ENCODE measurements around the gene PLEKHG2.
A peak's percentile ranks its signal among the peaks of the same experiment; 100 is the strongest.

The PLEKHG2 gene

DNA sequence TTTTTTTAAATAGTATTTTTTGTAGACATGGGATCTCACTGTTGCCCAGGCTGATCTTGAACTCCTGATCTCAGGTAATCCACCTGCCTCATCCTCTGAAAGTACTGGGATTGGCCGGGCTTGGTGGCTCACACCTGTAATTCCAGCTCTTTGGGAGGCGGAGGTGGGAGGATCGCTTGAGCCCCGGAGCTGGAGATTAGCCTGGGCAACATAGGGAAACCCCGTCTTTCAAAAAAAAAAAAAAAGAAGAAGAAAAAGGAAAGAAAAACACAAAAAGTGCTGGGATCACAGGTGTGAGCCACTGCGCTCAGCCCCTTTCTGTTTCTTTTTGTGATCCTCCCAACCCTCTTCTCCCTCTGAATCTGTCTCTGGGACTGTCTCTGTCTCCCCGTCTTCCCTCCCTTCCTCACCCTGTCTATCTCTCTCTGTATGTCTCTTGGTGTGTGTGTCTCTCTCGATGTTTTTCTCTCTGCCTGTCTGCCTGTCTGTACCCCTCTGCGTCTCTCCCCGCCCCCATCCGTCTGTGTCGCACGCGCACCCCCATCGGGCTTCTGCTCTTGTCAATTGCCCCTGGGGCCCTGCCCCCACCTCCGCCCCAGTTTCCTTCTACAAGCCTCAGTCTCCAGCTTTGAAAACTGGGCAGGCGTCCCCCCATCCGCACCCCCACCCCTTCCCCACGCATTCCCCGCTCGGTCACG lies 6.4 kb upstream of the PLEKHG2 start:
- no peak for DNase-seq (ENCODE audit: low read depth)

DNA sequence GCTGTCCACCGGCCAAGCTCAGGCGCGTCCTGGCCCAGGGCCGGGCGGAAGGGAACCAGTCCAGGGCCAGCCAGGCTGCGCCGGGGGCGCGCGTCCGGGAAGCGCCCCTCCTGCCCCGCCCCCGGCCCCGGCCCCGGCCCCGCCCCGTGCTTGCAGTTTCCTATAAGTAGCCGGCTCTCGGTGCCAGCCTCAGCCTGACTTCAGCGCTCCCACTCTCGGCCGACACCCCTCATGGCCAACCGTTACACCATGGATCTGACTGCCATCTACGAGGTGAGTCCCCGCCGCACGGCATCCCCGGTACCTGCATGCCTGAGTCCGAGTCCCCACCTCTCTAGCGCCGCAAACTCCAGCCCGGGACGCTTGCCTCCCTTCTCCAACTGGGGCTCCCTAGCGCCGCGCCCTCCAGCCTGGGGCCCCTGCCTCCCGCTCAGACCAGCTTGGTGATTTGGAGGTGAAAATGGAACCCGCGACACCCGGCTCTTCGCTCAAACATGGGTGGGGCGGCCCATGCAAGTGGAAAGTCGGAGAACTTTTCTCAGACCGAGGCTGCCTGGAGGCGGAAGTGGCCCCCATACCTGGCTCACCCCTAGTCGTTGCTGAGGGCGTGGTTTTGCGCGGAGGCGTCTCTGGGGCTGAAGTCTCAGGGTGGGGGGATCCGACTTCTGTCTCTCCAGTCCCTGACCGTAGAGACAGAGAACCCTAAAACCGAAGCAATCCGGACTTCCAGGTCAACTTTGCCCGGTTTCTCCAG lies 5.6 kb upstream of the PLEKHG2 start, which contains the start of gene ZFP36:
TSS of gene ZFP36 (plus strand) at position 192 of the 754 bp plus-strand sequence. CDS start at position 250, 58 bp downstream.
- peak; percentile 74 for DNase-seq (ENCODE audit: low read depth)

DNA sequence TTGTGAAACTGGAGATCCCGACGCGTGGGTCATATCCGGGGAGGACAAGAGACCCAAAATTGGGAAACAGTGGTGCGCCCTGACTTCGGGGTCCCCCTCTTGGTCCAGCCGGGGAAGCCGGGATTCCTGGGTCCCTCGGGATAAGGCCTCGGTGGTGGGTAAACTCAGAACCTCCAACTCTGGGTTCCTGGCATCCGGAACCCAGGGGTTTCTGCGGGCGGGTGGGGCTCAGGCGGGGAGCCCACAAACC lies 5.1 kb upstream of the PLEKHG2 start:
- DNase-seq (ENCODE audit: low read depth): no peak

DNA sequence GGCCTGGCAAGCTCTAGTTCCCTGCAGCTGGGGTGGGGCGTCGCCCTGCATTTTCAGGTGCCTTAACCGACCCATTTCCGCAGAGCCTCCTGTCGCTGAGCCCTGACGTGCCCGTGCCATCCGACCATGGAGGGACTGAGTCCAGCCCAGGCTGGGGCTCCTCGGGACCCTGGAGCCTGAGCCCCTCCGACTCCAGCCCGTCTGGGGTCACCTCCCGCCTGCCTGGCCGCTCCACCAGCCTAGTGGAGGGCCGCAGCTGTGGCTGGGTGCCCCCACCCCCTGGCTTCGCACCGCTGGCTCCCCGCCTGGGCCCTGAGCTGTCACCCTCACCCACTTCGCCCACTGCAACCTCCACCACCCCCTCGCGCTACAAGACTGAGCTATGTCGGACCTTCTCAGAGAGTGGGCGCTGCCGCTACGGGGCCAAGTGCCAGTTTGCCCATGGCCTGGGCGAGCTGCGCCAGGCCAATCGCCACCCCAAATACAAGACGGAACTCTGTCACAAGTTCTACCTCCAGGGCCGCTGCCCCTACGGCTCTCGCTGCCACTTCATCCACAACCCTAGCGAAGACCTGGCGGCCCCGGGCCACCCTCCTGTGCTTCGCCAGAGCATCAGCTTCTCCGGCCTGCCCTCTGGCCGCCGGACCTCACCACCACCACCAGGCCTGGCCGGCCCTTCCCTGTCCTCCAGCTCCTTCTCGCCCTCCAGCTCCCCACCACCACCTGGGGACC lies 4.6 kb upstream of the PLEKHG2 start:
- DNase-seq (ENCODE audit: low read depth): no peak

DNA sequence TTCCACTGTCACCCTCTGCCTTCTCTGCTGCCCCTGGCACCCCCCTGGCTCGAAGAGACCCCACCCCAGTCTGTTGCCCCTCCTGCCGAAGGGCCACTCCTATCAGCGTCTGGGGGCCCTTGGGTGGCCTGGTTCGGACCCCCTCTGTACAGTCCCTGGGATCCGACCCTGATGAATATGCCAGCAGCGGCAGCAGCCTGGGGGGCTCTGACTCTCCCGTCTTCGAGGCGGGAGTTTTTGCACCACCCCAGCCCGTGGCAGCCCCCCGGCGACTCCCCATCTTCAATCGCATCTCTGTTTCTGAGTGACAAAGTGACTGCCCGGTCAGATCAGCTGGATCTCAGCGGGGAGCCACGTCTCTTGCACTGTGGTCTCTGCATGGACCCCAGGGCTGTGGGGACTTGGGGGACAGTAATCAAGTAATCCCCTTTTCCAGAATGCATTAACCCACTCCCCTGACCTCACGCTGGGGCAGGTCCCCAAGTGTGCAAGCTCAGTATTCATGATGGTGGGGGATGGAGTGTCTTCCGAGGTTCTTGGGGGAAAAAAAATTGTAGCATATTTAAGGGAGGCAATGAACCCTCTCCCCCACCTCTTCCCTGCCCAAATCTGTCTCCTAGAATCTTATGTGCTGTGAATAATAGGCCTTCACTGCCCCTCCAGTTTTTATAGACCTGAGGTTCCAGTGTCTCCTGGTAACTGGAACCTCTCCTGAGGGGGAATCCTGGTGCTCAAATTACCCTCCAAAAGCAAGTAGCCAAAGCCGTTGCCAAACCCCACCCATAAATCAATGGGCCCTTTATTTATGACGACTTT lies 3.9 kb upstream of the PLEKHG2 start:
- DNase-seq (ENCODE audit: low read depth): no peak

DNA sequence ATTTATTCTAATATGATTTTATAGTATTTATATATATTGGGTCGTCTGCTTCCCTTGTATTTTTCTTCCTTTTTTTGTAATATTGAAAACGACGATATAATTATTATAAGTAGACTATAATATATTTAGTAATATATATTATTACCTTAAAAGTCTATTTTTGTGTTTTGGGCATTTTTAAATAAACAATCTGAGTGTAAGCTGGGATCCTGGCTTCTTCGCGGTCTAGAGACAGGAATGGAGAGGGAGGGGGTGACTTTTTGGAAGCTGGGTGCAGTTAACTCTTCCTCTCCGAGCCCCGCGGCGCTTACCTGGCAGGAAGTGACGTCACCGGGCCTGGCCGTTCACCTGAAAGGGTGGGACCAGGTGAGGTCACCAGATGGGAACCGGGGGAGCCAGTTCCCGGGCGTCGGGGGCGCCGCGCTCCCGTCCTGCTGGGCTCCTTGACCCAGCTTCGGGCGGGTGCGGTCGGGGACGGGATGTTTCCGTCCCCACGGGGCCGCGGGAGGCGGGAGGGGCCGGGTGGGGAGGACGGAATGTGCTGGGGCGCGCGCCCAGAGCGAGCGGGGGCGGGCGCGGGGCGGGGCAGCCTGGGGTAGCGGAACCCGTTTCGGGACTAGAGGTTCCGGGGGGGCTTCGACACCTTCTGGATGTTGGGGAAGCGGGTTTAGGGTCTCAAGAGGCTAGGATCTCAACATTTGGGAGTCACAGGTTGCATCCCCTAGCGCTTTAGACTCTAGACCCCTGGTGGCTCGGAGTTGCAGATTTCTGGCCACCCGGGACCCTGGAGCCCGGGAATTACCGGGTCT lies 3.1 kb upstream of the PLEKHG2 start:
- DNase-seq (ENCODE audit: low read depth): no peak

DNA sequence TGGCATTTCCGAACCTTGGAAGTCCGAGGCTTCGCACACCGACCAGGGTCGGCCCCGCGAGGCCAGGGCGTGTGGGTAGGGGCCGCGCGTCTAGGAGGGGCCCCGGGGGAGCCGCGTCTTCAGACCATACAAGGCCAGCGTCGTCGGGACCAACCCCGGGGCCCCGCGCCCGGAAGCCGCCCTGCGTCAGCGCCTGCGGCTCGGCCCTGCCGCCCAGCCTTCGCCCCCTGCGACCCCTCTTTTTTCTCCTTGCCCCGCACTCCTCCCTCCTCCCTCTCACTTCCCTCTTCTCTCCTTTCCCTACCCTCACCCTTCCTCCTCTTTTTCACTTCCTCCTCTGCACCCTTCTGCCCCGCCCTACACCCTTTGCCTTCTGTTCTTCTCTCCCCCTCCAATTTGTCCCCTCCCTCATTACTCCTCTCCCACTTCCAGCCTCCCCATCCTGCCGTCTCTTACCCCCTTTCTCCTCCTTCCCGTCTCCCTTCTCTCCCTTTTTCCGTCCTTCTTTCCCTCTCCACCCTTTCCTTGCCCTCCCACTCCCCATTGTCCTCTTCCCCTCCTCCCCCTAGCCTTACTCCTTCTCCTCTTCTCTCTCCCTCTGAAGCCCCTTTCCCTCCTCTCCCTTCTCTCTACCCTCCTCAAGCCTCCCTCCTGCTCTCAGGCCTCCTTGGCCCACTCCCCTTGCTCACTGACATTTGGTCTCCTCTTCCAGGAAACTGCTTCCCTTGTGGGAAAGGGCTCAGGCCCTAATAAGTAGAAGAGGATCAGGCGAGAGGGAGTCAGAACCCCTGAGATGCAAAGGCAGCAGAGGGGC lies 2.2 kb upstream of the PLEKHG2 start:
- DNase-seq (ENCODE audit: low read depth): peak; percentile 71

DNA sequence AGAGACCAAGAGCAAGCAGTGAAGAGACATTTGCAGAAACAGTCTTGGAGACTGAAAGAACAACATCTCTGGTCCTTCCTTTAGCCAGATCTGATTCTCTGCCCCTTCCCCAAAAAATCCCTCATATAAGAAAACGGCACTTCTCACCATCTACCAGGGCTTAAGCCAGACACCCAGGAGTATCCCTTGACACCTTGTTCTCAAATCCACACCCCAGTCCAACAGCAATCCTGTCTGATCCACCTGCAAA lies 1.7 kb upstream of the PLEKHG2 start:
- no peak for DNase-seq (ENCODE audit: low read depth)

DNA sequence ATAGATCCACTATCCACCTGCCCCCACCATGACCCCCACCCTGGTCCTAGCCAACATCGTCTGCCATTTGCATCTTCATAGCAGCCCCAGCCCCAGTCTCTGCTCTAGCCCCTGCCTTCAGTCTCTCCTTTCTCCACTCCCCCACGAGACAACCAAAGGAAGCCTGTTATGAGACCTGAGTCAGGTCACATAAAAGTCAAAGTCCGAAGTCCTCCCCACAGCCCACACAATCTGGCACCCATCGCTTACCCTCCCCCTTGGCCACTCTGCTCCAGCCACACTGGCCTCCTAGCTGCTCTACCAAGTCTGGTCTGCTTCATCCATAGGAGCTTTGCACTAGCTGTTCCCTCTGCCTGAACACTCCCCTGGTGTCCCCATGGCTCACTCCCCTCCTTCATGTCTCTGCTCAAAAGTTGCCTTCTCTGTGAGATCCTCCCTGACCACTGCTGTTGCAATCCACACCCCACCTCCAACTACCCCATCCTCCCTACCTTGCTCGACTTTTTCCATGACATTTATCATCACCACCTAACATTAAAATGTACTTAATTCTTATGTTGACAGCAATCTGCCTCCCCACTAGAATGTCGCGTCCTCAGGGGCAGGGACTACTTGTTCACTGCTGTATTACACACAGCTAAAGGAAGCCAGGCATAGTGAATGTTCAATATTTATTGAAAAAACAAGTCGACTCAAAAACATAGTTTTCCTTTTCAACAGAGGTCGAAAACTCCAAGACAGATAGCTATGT lies 1.2 kb upstream of the PLEKHG2 start:
- peak; percentile 61 for DNase-seq (ENCODE audit: low read depth)

DNA sequence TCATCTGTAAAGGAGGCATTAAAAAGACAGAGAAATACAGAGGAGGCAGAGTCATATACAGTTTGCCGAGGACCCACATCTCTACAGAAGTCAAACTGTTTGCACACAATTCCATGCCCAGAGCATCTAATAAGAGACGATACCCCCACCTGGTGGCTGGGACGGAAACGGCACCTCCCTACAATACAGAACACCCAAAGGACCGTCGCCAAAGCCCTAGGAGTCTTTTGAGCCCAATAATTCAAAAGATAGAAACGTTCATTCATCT lies 703 bp upstream of the PLEKHG2 start:
- DNase-seq (ENCODE audit: low read depth): peak; percentile 90

DNA sequence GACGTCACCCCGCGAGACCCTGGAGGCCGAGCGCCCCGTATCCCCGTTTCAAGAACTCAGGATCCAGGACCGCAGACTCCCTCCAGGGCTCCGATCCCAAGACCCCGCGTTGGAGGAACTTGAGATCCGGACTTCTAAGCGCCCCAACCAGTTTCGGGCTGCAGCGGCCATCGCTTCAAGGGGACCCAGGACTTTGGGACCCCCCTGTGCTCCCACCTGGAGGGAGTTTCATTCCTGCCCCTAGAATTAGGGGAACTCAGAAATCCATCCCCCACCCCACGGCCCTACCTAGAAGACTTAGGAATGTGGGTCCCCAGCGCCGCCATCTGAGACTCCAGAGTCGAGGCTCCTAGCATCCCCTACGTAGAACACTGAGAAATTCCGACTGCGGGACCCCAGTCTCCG lies 400 bp downstream of the PLEKHG2 start:
- no peak for DNase-seq (ENCODE audit: low read depth)

DNA sequence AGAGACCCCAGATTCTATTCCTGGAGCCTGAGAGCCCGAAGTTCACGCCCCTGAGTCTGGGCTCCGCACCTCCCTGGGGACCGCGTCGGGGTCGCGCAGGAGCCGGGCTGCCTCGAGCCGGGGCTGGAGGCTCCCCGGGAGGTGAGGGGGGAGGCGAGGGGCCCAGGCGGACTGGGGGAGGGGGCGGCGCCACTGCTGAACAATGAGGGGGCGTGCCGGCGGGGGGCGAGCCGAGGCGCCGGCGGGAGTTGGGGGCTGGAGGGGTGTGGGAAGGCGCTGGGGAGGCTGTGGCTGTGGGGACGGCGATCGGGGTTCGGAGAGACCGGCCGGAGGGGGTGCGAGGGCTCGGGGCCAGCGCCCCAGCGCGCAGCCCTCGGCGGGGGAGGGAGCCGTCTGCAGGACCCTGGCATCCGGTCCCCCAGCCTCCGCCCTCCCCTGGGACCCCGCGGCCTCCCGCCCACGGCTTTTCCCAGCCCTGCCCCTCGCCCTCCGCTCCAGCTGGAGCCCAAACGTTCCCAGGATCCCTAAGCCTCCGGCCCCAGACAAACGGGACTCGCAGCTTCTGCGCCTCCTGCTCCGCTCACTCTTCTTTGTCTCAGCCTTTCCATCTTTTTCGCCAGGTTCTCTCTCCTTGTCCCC lies 922 bp downstream of the PLEKHG2 start:
- no peak for DNase-seq (ENCODE audit: low read depth)

DNA sequence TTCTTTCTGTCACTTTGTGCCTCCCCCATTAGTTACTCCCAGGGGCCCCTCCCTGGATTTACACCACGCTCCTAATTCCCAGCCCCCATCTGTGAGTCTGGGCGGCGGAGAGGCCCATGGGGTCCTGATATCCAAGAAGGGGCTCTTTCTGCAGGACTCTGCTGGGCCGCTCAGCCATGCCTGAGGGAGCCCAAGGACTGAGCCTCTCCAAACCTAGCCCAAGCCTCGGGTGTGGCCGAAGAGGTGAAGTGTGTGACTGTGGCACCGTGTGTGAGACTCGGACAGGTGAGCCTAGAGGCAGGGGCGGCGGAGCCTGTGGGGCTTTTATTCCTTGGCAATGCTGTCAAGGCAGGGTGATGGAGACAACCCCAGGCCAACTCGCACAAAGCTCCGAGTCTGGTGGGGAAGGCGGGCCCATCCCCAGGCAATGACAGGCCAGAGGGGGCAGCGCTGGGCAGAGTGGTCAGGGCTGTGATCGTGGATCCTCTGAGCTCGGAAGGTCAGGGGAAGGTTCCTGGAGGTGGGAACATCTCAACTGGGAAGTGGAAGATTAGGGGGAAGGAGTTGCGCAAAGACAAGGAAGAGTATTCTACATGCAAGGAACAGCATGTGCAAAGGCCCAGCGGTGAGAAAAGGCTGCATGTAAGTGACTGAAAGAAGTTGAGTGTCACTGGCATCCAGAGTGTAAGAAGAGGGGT lies 1.6 kb downstream of the PLEKHG2 start:
- peak; percentile 49 for DNase-seq (ENCODE audit: low read depth)

DNA sequence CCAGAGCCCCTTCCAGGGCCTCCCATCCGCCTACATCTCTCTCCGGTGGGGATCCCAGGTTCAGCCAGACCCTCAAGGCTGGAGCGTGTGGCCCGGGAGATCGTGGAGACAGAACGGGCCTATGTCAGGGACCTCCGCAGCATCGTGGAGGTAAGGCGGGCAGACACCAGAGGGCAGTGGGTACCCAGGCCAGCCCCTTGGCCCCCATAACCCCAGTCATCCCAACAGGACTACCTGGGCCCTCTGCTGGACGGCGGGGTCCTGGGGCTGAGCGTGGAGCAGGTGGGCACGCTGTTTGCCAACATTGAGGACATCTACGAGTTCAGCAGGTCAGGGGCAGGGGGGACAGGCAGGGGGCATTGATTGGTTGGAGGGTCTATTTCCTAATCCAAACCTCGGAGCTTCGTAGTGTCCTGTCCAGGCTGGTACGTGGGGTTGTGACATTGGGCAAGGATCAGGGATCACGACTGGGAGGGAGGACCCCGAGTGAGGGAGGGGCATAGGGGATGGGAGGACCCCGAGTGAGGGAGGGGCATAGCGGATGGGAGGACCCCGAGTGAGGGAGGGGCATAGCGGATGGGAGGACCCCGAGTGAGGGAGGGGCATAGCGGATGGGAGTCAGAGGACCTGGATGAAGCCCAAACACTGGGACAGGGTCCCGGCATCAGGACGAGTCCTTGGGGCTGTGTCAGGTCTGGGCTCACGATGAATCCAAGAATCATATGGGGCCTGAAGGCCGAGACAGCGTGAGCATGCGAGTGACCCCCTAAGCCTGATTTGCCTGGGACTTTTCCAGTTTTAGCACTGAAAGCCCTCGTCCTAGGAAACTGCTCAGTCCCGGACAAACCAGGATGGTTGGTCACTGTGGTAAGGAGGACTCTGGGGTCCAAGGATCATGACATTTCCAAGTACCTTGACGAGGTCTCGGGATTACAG lies 2.9 kb downstream of the PLEKHG2 start:
- DNase-seq (ENCODE audit: low read depth): no peak

DNA sequence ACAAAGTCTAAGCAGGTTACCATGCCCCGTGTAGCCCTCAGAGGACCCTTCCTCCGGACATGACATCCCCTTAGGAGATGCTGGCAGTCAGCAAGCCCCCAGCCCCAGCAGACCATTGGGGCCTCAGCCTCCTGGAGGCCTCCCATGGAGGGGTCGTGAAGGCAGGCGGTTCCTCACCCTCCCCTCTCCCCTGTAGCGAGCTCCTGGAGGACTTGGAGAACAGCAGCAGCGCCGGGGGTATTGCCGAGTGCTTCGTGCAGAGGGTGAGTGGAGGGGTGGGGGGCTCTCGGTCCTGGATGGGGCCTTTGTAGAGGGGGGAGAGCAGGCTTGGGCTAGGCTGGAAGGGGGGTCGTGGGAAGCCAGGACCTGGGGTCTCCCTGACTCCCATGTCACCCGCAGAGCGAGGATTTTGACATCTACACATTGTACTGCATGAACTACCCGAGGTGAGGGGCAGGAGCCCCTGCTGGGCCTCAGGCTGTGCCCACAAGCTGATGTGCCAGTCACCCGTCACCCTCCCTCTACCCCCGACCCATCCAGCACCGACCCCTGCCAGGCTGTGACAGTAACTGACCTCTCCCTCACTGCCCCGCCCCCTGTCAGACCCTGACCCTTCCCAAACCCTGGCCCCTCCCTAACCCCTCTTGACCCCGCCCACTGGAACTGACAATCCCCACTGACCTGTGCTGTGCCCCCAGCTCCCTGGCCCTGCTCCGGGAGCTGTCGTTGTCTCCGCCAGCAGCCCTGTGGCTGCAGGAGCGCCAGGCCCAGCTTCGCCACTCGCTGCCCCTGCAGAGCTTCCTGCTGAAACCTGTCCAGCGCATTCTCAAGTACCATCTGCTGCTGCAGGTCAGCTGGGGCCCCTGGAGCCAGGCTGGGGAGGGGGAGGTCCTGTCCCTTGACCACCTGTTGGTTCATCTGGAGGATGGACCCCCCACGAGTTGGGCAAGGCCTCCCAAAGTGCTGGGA lies 4.0 kb downstream of the PLEKHG2 start:
- DNase-seq (ENCODE audit: low read depth): no peak

DNA sequence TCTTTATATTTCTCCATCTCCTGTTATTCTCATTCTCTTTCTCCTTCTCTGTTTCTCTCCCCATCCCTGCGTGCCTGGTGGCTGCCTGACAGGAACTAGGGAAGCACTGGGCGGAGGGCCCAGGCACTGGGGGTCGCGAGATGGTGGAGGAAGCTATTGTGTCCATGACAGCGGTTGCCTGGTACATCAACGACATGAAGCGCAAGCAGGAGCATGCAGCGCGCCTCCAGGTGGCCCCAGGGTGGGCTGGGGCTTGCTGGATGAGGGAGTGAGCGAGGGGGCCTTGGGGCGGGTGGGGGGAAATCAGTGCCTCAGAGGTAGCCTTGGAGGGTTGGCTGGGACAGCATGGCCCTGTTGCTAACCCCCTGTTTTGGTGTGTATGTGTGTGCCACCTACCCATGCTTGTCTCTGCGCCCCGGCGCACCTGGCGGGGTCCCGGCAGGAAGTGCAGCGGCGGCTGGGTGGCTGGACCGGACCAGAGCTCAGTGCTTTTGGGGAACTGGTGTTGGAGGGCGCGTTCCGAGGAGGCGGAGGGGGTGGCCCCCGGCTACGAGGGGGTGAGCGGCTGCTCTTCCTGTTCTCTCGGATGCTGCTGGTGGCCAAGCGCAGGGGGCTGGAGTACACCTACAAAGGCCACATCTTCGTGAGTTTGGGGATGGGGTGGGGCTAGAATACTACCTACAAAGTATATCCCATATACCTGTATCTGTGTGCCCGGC lies 5.2 kb downstream of the PLEKHG2 start:
- DNase-seq (ENCODE audit: low read depth): no peak
